ENCODE results near the gene MOSPD3.
A peak's percentile ranks its signal among the peaks of the same experiment; 100 is the strongest.
"Not testable (repeated sequence)": the region's sequence is repeated elsewhere in the genome, so short reads cannot be mapped to it uniquely, and the experiment has no call there.

MOSPD3 gene, protein sequence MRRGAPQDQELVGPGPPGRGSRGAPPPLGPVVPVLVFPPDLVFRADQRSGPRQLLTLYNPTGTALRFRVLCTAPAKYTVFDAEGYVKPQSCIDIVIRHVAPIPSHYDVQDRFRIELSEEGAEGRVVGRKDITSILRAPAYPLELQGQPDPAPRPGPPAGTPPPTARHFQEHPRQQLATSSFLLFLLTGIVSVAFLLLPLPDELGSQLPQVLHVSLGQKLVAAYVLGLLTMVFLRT

DNA sequence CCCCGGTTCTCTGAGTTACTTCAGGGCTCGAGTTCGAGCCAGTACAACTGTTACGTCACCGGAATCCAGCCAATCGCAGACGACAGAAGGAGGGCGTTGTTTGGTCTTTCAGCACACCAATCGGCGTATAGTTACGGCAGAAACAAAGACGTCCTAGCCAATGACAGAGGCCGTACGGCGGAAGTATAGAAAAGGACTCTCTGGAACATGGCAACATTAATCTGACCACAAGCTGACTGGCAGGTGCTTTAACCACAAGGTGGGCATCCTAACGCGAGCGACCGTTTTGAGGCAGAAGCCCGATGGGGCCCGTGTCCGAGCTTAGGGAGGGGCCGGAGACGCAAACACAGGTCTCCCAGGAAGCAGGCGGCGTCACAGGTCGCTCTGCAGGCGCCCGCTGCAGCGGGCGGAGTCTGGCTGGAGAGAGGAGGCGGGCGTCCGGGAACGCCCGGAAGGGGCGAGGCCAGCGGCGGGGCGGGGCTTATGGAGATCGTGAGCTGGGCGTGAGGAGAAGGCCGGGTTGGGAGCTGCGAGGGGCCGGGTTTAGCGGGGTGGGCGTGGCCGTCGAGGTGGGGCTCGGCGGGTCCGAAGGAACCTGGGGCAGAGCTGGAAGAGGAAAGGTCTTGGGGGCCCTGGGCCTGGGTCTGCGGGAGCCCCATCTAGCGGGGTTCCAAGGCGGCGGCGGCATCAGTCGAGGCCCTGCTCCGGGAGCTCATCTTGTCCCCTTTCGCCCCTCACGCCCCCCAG, at the start of gene MOSPD3:
TSS of gene MOSPD3 (plus strand) at position 558 of the 747 bp plus-strand sequence. CDS start 252 bp downstream, outside the sequence.
- Histone ChIP-seq H3K4me3 (ENCODE audit: low read depth in 1 of 2, low read length in 1 of 2) (peak within 1 kb of the TSS; percentile 68 to 96), H3K27me3 (peaks cover 17% of the 10 kb centered on the region), H3K9me3 (no peaks in the 10 kb centered on the region), H3K27ac (peak within 1 kb of the TSS; percentile 94), H3K4me1 (ENCODE audit: control insufficient read depth in 1 of 2, insufficient read depth in 1 of 2, low read depth in 1 of 2, low read length in 1 of 2) (peaks cover 23 to 24% of the 10 kb centered on the region in 2 experiments), H3K36me3 (peaks cover 12% of the 10 kb centered on the region)
- TF ChIP-seq, protein P1, sequence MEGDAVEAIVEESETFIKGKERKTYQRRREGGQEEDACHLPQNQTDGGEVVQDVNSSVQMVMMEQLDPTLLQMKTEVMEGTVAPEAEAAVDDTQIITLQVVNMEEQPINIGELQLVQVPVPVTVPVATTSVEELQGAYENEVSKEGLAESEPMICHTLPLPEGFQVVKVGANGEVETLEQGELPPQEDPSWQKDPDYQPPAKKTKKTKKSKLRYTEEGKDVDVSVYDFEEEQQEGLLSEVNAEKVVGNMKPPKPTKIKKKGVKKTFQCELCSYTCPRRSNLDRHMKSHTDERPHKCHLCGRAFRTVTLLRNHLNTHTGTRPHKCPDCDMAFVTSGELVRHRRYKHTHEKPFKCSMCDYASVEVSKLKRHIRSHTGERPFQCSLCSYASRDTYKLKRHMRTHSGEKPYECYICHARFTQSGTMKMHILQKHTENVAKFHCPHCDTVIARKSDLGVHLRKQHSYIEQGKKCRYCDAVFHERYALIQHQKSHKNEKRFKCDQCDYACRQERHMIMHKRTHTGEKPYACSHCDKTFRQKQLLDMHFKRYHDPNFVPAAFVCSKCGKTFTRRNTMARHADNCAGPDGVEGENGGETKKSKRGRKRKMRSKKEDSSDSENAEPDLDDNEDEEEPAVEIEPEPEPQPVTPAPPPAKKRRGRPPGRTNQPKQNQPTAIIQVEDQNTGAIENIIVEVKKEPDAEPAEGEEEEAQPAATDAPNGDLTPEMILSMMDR (IDR thresholded peaks at IDR 0.05): no peak

DNA sequence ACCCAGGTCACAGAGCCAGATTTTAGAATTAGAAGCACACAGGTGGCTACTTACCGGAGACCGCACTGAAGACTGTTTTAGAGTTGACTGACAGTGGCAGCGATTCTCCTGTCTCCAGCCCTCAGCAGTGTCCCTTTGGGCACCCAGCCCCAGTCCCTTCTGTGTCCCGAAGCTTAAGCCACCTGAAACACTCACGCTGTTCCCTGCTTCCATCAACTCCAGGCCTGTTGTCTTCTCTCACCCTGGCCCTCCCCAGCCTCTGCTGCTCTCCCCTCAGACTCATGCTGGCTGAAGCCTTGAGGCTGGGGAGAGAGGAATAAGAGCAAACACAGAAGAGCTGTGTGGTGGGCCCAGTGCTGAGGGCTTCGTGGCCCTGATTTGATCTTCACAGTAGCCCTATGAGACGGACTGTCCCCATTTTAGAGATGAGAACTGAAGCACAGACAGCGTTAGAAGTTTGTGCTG, 49.2 kb upstream of the MOSPD3 start:
- H3K36me3 ChIP-seq: no peaks in the 10 kb centered on the region
- H3K27ac ChIP-seq: no peak overlapping the region
- H3K9me3 ChIP-seq: no peaks in the 10 kb centered on the region
- H3K27me3 ChIP-seq: peaks cover 6% of the 10 kb centered on the region
- TF ChIP-seq, protein P1 (IDR thresholded peaks at IDR 0.05): no peak
- H3K4me3 ChIP-seq (ENCODE audit: low read depth in 1 of 2, low read length in 1 of 2): no peak overlapping the region
- H3K4me1 ChIP-seq (ENCODE audit: control insufficient read depth in 1 of 2, insufficient read depth in 1 of 2, low read depth in 1 of 2, low read length in 1 of 2): peaks cover 2 to 5% of the 10 kb centered on the region in 2 experiments

DNA sequence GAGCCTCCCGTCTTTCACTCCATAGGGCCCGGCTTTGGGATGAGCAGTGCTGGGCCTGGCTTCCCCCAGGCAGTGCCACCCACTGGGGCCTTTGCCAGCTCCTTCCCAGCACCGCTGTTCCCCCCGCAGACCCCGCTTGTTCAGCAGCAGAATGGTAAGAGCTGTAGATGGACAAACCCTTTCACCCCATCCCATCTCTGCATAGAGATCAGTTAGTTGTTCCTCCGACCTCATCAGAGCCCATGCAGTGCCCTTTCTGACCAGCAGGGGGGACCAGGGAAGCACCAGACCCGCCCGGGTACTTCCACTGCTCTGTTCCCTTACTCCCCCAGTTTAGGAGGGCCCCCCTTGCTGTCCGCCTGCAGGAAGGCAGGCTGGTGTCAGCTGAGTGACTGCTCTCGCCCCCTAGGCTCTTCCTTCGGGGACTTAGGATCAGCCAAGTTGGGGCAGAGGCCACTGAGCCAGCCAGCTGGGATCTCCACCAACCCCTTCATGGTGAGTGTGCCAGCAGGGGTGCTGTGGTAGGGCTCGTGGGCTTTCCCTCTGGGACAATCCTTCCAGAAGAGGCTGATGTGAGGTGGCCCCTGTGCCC, 48.4 kb upstream of the MOSPD3 start:
- no peak overlapping the region for H3K4me3 ChIP-seq (ENCODE audit: low read depth in 1 of 2, low read length in 1 of 2)
- no peaks in the 10 kb centered on the region for H3K36me3 ChIP-seq
- peaks cover 2 to 5% of the 10 kb centered on the region in 2 experiments for H3K4me1 ChIP-seq (ENCODE audit: control insufficient read depth in 1 of 2, insufficient read depth in 1 of 2, low read depth in 1 of 2, low read length in 1 of 2)

DNA sequence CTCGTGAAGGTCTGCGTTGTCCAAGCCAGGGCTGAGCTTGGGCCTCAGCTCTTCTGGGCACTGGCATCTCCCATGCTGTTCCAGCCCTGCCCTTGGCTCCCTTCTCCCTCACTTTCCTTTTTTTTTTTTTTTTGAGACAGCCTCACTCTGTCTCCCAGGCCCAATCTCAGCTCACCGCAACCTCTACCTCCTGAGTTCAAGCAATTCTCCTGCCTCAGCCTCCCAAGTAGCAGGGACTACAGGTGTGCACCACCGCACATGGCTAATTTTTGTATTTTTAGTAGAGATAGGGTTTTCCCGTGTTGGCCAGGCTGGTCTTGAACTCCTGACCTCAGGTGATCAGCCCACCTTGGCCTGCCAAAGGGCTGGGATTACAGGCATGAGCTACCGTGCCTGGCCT, 47.9 kb upstream of the MOSPD3 start:
- H3K27me3 ChIP-seq: peaks cover 18% of the 10 kb centered on the region
- H3K4me3 ChIP-seq (ENCODE audit: low read depth in 1 of 2, low read length in 1 of 2); H3K27ac ChIP-seq; H3K36me3 ChIP-seq; H3K9me3 ChIP-seq; H3K4me1 ChIP-seq (ENCODE audit: control insufficient read depth in 1 of 2, insufficient read depth in 1 of 2, low read depth in 1 of 2, low read length in 1 of 2): not testable (repeated sequence)

More for the DNA sequence above, 48.4 kb upstream of the MOSPD3 start:
- Histone ChIP-seq H3K27me3 (peaks cover 13% of the 10 kb centered on the region), H3K9me3 (no peaks in the 10 kb centered on the region), H3K27ac (no peak overlapping the region)
- TF ChIP-seq, protein P1 (IDR thresholded peaks at IDR 0.05): peak; percentile 98

DNA sequence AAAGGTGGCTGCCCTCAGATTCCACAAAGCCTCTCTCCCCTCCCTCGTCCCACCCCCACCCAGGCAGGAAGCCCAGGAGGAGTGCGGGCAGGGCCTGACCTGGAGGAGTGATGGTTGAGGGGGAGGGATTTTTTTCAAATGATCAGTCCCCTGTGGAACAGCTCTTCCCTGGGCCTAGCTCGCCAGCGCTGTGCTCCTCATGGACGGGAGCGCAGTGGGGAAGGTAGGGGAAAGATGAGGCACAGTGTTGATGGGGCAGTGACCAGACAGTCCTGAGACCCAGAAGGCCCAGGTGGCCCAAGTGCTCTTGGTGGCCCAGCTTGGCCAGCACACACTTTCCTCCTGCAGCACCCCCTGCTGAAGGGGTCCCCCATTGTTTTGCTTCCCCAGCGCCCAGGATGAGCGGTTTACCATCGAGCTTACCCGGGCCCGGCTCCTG, 47.2 kb upstream of the MOSPD3 start:
- TF ChIP-seq, protein P1 (IDR thresholded peaks at IDR 0.05): no peak
- Histone ChIP-seq H3K9me3 (no peaks in the 10 kb centered on the region), H3K4me3 (ENCODE audit: low read depth in 1 of 2, low read length in 1 of 2) (no peak overlapping the region), H3K27me3 (peaks cover 26% of the 10 kb centered on the region), H3K36me3 (no peaks in the 10 kb centered on the region), H3K27ac (no peak overlapping the region), H3K4me1 (ENCODE audit: control insufficient read depth in 1 of 2, insufficient read depth in 1 of 2, low read depth in 1 of 2, low read length in 1 of 2) (peaks cover 8 to 12% of the 10 kb centered on the region in 2 experiments)

Measured in neutrophil (primary cell).